Fibroblast of villous mesenchyme (primary cell): ENCODE results near the gene MTMR11. TPM values are rescaled to one million over a fixed set of nuclear protein-coding genes. Genes with fewer than 3 reads are reported as not detected.

Experiments used
- DNase-seq: peaks from one replicate; pipeline ENCODE4 v3.0.0-alpha.2; 2010; ENCODE audit warnings: low read depth
- H3K4me3 ChIP-seq: 2 replicates; pipeline ENCODE4 v1.5.1; 2011; ENCODE audit warnings: low read depth, mild to moderate bottlenecking, low read length
- total RNA-seq: library from RNA; depleted of rRNA; stranded (reverse); fragments of >200 nt; gene quantifications from 2 replicates; pipeline ENCODE4 v1.2.3, GENCODE V29; 2012
- TF ChIP-seq, protein P1 (sequence below): IDR thresholded peaks from 2 replicates; pipeline ENCODE4 v1.5.1; 2012; ENCODE audit warnings: low read depth, mild to moderate bottlenecking, low read length; ENCODE audit not compliant: insufficient read depth

MTMR11 gene
- total RNA-seq, 1 donor: 7.8 TPM

GRCh38 chr1:149923626-149924025 is 13.1 kb downstream of the MTMR11 start:
- no peak overlapping the region for H3K4me3 ChIP-seq
- TF ChIP-seq, protein P1, sequence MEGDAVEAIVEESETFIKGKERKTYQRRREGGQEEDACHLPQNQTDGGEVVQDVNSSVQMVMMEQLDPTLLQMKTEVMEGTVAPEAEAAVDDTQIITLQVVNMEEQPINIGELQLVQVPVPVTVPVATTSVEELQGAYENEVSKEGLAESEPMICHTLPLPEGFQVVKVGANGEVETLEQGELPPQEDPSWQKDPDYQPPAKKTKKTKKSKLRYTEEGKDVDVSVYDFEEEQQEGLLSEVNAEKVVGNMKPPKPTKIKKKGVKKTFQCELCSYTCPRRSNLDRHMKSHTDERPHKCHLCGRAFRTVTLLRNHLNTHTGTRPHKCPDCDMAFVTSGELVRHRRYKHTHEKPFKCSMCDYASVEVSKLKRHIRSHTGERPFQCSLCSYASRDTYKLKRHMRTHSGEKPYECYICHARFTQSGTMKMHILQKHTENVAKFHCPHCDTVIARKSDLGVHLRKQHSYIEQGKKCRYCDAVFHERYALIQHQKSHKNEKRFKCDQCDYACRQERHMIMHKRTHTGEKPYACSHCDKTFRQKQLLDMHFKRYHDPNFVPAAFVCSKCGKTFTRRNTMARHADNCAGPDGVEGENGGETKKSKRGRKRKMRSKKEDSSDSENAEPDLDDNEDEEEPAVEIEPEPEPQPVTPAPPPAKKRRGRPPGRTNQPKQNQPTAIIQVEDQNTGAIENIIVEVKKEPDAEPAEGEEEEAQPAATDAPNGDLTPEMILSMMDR: no peak
- DNase-seq: no peak

DNA sequence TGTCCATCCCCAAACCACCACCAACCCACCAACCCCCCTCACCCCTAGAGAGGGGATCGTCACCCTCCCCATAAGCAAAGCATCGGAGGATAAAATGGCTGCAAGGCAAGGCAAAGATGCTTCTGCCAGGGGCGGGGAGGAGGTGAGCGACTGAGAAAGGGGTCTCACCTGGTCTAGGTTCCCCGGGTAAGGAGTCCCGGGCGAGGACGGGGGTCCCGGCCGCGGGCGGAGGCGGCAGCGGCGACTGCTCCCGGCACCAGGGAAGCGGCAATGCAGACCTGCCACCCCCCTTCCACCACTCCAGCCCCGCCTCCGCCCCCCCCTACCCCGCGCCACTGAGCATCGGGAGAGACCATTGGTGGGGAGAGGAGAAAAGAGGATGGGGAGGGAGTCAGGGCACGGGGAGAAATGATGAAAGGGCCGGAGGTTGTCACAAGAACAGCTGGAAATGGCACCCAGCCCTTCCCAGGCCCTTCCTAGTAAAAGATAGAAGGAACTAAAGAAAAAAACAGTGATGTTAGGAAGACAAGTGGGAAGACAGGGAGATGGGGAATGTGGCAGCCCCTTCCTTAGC is 19.0 kb downstream of the MTMR11 start, which contains the start of gene SV2A:
Gene SV2A (minus strand): TSS at position 274 of the 574 bp plus-strand sequence. CDS start 4,004 bp downstream, outside the sequence.
- DNase-seq: peak; percentile 81
- peak within 1 kb of the TSS; percentile 87 for H3K4me3 ChIP-seq
- TF ChIP-seq, protein P1: no peak

GRCh38 chr1:149916898-149917252 is 19.8 kb downstream of the MTMR11 start:
- H3K4me3 ChIP-seq: peak overlapping the region; percentile 87
- DNase-seq: no peak
- TF ChIP-seq, protein P1: no peak

DNA sequence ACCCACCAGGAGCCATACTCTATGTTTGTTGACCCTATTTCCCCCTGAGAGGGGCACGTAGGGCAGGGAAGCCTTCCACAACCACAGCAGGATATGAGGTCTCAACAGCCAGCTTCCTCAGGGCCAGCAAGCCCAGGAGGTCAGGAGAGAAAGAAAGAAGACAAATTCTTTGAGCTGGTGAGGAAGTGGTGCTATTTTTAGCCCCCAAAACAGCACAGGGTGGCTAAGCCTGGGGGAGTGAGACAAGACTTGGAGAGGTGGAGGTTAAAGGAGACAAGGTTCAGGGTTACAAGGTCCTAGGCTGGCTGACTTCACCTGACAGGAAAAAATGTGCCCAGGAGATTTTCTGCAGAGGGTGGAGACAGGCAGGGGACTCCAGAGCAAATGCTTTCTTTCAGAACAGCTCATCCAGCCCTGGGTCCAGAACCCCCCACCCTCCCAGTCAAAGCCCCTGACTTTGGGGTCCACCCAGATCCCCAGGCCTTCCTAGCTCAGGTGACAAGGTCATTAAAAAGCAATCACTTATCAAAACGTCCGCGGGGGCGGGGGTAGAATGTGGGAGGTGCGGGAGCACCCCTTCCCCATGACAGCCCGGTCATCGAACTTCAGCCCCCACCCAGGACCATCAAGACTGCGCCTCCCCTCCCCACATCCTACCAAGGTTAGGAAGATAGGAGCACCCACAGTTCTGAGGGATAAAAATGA is 20.3 kb downstream of the MTMR11 start:
- H3K4me3 ChIP-seq: peak overlapping the region; percentile 87
- DNase-seq: no peak
- TF ChIP-seq, protein P1: no peak

DNA sequence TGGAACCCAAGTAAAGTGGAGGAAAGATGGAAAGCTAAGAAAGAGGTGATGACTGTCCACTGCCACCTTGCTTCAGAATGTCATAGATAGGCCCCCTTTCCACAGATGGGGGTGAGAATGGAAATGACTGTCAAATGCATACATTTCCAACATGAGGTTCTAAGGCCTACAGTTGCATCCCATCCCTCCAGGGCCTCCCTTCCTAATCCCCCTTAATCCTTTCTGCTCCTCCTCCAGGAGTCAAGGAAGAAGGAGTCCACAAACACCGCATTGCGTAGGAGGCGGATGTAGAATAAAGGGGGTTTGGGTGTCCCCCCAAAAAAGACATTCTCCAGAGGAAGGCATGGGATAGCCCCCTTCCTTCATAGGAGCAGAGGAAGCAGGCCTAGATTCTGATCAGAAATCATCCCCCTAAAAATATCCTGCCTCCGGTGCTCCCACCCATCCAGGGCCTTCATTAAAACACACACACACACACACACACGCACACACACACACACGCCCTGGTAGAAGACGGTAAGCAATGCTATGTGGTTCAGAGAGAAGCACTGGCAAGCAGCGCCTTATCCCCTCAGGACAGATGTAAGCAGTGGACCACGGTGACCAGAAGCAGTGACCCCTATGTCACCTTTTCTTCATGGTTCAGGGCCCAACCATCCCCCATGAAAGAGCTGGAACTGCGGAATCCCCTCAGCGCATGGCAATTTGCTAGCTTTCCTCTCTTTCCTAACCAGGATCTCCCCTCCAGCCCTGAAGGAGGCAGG is 21.1 kb downstream of the MTMR11 start:
- H3K4me3 ChIP-seq: no peak overlapping the region
- no peak for DNase-seq
- TF ChIP-seq, protein P1: no peak

DNA sequence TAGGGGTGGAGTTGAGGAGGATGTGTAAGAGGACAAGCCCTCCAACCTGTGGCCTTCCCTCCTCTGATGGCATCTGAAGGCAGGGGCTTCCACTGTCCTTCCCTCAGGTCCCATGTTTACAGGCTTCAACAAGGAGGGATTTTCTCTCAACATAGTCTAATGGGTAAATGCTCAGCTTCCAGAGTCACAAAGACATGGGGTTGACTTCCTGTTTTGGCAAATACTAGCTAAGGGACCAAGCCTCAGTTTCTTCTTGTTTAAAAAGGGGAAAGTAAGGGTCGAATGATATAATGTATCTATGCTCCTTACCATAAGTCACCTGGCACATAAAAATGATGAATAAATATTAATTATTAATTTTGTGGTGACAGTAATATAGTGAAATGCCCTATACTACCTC is 22.1 kb downstream of the MTMR11 start:
- H3K4me3 ChIP-seq: no peak overlapping the region
- DNase-seq: no peak
- TF ChIP-seq, protein P1: no peak
